NCI-H1930 (cell line): ENCODE data around the gene AGPAT2.
A peak's percentile ranks its signal among the peaks of the same experiment; 100 is the strongest.
"Not testable (repeated sequence)": the region's sequence is repeated elsewhere in the genome, so short reads cannot be mapped to it uniquely, and the experiment has no call there.

ENCODE experiments used
- DNase-seq, 2 experiments: peaks; one replicate each; lab custom pipeline; 2025; lab: John Stamatoyannopoulos, UW

The AGPAT2 gene

DNA sequence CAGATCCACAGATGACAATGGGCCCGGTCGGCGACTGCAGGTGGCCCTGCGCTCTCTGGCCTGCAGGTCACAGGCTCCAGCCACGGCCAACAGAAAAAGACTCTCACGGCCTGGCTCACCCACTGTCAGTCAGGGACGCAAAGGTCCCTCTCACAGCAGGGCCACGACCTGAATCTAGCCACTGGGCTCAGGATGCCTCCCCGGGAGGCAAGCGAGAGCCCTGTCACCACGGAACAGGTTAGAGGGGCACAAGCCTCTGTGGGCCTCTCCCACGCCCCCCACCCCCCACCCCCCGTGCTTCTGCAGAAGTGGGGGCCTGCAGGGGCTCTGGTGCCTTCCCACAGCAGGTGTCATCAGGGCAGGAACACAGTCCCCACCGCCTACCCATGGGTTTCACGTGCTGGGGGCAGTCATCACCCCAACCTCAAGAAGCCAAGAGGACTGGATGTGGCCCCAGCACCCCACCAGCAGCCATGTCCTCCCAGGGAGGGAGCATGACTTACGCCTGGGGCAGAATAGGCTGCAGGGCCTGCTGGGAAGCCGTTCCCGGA, 41.8 kb downstream of the AGPAT2 start:
- no peak for DNase-seq

DNA sequence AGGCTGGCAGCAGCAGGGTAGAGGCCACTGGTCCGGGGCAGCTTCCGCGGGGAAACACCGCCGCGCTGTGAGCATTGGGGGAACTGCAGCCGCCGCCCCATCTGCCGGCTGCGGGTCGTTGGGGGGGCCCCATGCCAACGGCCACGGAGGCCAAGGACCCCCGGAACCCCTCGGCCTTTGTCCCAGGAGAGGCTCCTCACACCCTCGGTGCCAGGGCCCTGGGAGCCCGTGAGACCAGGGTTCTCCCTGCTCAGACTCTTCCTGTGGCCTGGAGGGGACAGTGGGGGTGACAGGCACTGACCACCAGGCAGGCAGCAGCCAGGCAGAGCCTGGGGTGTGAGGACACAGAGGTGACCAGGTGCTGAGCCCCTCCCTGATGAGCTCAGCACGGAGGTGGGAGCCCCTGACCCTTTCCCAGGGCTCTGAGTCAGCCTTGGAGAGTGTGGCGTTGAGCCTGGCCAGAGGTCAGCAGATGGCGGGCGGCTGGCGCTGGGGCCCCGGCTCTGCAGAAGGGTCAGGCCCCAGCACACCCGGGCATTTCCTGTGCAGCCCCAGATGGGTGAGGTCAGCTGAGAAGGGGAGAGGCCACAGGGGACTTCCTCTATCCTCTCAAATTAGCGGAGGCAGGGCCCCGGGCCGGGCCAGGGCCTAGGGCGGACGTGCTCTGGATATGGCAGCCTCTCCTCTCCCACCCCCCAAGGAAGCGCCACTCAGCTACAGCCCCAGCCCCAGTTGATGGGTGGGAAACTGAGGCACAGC, 42.5 kb downstream of the AGPAT2 start:
- no peak for DNase-seq

DNA sequence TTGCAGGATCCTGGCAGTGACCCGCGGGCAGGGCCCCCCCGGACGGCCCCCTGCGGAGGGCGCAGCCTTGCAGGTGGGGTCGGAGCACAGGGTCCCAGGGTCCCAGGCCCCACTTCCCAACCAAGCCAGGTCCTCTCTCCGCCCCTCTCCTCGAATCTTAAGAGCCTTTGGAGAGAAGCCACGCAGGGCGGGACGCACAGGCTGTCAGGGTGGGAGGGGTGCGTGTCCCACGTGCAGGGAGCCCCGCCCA, 43.0 kb downstream of the AGPAT2 start:
- no peak for DNase-seq

DNA sequence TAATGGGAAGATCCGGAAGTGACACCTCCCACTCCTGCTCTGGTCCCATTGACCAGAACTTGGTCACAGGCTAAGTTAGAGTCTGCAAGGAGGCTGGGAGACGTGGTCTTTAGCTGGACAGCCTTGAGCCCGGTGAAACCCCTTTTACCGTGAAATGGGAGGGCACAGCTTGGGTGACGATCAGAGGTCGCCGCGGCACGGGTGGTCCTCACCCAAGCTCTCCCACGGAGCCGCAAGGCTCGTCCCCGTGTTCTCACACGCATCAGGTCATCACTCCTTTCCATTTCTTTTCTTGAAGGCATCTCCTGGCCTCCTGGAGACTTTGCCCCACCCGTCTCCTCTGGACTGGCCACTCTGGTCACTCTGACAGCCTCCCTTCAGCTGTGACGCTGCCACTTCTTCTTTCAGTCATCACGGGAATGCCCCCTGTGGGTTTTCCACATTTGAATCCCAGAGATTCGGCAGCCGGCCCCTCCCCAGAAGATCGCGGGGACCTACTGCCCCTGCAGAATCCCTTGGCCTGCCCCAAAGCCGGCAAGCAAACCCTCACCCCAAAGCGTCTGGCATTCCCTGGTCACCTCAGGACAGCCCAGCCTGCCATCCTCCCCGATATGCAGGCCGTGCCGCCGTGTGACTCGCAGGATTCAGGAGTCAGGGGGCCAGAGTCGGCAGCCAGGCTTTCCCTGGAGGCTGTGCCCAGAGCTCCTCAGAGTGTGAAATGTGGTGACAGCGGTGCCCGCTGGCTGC, 43.5 kb downstream of the AGPAT2 start:
- no peak for DNase-seq

DNA sequence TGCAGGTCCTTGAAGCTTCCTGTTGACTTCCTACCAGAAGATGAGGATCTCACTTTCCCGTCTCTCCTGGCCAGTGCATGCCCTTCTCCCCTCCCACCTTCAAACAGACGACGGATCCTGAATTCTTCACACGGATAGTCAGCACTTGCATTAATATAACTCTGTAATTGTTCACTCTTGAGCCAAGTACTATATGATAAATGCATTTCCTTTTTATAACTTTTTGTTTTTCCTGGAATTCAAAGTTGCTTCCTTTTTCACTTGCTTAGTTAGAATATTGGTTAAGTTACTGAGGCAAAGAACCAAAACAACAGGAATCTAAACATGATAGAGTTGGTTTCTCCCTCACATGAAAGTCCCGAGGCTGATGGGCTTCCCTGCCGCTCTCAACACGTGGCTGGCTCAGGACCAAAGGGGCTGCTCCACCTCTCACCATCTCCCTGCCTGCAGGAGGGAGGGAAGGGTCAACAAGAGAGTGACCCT, 44.8 kb downstream of the AGPAT2 start:
- DNase-seq: no peak

DNA sequence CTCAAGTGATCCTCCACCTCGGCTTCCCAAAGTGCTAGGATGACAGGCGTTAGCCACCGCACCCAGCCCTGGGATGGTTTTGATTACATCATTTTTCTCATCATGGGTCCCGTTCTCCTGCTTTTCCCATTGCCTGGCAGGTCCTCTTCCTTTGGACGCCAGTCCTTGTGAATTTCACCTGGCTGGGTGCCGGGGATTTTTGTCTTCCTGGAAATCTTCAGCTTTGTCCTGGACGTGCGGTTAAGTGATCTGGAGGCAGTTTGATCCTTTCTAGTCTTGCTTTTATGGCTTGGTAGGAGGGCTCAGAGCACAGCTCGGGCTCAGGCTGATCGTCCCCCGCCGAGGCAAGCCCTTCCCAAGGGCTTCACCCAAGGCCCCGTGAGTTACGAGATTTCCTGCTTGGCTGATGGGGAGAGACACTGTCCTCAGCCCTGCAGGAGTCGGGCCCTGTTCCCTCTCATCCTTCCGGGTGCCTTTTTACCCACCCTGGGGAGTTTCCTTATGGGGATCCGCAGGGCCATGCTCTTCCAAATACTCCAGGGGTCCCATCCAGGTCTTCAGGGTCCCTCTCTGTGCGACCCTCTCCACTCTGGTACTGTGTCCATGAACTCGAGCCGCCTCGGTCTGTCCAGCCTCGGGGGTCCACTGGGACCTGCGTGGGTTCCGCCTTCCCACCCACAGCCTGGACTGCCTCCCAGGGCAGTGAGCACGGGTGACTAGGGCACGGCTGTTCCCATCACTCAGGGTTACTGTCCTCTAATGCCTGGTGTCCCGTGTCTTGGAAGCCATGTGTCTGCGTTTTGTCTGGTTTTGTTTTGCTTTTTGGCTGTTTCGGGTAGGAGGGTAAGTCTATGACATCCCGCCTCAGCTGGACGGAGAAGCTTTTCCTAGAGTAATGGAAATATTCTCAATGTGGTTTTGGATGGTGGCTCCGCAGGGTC, 46.8 kb downstream of the AGPAT2 start:
- DNase-seq: no peak

DNA sequence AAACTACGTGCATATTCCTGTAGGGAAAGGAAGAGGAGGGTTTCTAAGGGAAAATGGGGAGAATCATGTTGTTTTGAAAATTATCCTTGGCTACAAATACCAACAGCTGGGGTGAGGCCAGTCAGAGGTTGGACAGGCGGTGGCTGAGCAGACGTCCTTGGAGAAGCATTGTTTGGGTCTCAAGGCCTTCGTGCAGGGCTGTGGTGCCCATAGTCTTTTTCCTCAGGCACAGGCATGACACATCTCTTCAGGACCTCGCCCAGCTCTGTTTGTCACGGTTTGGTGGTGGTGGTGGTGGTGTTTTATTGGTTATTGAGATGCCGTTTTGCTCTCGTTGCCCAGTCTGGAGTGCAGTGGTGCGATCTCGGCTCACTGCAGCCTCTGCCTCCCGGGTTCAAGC, 52.4 kb downstream of the AGPAT2 start:
- no peak for DNase-seq

DNA sequence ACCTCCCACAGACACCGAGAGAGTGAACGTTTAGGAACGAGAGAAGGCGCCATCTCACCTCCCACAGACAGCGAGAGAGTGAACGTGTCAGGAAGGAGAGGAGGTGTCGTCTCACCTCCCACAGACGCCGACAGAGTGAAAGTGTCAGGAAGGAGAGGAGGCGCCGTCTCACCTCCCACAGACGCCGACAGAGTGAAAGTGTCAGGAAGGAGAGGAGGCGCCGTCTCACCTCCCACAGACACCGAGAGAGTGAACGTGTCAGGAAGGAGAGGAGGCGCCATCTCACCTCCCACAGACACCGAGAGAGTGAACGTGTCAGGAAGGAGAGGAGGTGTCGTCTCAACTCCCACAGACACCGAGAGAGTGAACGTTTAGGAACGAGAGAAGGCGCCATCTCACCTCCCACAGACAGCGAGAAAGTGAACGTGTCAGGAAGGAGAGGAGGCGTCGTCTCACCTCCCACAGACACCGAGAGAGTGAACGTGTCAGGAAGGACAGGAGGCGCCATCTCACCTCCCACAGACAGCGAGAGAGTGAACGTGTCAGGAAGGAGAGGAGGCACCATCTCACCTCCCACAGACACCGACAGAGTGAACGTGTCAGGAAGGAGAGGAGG, 54.7 kb downstream of the AGPAT2 start:
- not testable (repeated sequence) for DNase-seq

DNA sequence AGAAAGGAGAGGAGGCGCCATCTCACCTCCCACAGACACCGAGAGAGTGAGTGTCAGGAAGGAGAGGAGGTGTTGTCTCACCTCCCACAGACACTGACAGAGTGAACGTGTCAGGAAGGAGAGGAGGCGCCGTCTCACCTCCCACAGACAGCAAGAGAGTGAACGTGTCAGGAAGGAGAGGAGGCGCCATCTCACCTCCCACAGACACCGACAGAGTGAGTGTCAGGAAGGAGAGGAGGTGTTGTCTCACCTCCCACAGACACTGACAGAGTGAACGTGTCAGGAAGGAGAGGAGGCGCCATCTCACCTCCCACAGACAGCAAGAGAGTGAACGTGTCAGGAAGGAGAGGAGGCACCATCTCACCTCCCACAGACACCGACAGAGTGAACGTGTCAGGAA, 55.2 kb downstream of the AGPAT2 start:
- DNase-seq: not testable (repeated sequence)

DNA sequence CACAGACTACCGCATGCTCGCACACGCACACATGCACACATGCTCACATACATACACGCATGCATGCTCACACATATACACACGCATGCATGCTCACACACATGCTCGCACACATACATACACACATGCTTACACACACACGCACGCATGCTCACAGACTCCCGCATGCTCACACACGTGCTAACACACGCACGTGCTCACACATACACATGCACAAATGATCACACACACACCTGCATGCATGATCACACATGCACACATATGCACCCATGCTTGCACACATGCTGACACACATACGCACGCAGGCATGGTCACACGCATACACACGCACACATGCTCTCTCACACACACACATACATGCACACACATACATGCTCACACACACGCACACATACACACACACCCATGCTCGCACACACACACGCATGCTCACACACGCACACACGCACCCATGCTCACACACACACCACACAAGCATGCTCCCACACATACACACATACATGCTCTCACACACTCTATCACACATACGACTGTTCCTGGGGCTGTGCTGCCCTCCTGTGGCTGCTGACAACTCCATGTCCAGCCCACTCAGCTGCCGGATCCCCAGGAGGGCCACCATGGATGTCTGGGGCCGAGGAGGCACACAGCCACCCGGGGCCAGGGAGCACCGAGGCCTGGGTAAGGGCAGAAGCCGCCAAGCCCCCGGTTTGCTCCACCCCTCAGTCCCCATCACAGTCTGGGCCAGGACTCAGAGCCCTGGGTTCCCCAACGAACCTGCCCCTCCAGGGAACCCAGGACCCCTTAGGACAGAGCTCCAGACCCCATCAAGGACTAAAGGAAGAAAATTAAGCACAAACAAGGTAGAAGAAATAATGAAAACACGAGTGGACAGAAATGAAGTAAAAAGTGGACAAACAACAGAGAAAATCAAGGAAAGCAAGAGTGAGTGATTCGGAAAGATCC, 55.9 kb downstream of the AGPAT2 start:
- DNase-seq: peak in 1 of 2 experiments; percentile 66

DNA sequence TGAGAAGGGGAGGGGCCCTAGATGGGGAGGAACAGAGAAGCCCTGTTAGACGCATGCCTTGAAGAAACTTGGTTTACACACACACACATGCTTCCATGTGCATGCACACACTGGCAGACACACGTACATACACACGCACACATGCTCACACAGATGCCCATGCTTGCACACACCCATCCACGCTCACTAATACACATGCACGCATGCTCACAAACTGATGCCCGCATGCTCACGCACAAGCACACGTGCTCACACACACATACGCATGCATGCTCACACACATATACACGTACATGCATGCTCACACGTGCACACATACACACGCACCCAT, 56.6 kb downstream of the AGPAT2 start:
- no peak for DNase-seq

DNA sequence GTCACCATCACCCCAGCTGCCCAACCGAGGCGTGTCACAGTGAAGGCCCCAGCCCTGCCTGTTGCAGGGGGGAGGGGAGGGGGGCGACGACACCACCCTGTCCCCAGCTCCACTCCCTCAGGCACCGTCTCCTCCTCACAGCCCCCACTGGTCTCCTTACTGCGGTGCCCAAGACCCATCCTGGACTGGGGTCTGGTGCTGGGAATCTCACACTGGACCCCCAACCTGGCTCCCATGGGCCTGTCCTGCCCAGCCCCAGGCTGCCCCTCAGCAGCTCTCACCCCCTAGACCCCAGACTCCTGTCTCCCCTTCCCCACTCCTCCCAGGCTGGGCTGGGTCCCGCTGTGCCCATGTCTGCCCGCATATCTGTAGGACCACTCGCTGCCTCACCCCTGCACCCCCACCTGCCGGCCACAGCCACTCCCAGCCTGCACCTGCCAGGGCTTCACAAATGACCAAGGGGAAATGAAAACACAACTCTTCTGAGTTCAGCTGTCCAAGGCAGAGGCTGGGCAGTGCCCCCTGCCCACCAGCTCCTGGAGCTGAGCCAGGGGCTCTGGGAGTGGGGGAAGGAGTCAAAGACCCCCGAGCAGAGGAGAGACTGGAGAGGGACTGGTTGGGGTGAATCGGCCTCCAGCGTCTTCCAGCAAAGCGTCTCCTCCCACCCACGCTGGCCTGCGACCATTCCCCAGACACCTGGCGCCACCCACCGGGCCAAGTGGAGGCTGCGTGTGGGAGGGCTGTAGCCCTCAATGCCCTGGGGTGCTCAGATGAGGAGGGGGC, 57.2 kb downstream of the AGPAT2 start:
- DNase-seq: peak in 1 of 2 experiments; percentile 27

DNA sequence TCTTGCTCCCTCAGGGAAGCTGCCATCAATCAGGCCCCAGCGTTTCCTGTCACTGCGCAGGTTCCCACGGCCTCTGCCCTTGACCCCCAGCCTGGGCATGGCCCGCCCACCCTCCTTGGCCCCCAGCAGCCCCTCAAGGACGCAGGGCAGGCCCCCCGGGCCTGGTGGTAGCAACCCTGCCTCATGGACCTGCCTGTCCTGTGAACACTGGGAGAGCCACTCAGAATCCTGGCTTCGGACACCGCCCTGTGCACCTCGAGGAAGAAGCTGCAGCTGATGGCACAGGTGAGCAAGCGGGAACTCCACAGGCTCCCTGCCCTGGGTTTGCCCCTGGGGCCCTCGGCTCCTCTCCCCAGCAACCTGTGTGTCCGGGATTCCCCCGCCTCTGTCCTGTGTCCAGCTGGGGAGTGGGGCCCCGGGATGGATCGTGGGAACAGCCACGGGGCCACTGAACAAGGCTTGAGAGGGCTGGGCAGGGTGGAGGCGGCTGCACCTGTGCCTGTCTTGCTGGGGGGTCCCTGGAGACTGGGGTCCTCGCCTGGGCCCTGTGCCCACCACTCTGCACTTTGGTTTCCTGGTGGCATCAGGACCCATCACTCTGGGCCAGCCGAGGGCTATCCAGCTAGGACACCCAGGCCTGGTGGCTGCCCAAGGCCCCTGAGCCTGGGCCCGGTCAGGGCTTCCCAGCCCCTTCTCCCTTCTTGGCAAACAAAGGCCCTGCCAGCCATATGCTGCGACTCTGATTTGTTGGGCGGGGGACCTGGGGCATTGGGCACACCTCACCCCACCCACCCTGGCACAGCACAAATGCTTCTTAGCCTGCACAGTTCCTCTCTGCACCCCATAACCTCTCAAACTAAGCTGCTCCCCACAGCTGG, 58.0 kb downstream of the AGPAT2 start:
- DNase-seq: no peak

DNA sequence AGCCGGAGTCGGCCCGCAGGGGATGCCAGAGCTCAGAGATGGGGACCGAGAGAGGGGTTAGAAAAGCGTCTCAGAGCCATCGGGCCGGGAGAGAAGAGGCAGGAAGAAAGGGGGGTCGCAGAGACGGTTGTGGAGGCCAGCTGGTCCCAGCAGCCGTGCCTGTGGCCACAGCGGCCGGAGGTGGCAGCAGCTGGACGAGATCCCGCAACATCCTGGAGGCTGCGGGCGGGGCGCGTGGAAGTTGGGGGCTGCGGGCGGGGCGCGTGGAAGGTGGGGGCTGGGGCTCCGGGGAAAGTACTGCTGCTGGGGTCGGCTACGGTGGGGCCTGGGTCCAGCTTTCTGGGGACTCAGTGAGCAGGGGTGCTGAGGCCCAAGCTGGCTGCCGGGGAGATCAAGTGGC, 59.0 kb downstream of the AGPAT2 start:
- no peak for DNase-seq

DNA sequence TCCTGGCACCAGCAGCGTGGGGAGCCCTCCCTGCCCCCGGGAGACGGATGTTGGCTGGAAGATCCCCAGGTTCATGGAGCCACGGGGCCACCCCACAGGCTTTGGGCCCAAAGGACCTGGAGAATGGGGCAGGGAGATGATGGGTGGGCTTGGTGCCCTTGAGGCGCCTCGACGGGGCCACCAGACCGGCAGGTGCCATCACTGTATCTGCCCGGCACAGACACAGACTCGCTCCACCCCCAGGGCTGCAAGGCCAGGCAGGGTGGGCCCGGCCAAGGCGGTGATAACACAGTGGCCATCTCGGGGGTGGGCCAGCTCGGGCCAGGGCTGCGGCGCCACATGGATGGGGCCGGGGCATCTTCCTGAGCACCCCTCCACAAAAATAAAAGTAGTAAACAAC, 59.6 kb downstream of the AGPAT2 start:
- DNase-seq: no peak

DNA sequence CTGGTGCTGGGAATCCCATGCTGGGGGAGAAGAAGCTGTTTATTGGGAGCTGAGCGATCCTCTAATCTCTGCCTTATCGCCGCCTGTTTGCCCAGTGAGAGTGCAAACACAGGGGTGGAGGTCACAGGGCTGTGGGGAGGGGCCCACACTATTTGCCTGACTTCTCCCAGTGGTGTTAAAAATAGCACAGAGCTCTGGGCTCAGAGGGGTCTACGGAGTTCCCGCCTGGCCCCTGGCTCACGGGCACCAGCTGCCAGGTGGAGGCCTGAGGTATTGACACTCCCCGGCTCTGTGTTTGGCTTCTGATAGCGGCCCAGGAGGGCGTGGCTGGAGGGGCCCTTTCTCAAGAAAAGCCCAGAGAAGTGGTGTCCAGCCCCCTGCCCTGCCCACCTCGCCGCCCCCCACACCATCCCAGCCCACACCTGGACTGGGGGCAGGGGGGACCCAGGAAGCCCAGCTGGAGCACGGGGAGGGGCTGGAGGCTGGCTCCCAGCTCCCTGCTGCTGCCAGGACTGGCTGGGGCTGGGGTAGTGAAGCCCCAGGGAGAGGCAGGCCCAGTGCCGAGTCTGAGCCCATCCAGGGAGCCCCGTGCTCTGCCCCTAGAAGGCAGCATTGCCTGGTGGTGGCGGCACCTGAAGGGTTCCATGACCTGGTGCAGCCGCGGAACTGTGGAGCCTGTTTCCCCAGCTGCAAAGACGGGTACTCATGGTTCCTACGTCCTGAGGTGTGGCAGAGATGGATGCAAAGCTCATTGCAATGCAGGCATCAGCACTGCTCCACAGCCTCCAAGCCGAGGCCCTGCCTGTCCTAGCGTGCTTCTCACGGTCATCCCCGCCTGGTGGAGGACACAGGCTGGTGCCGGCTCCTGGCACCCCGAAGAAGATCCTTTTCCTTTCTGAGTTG, 60.3 kb downstream of the AGPAT2 start:
- no peak for DNase-seq

DNA sequence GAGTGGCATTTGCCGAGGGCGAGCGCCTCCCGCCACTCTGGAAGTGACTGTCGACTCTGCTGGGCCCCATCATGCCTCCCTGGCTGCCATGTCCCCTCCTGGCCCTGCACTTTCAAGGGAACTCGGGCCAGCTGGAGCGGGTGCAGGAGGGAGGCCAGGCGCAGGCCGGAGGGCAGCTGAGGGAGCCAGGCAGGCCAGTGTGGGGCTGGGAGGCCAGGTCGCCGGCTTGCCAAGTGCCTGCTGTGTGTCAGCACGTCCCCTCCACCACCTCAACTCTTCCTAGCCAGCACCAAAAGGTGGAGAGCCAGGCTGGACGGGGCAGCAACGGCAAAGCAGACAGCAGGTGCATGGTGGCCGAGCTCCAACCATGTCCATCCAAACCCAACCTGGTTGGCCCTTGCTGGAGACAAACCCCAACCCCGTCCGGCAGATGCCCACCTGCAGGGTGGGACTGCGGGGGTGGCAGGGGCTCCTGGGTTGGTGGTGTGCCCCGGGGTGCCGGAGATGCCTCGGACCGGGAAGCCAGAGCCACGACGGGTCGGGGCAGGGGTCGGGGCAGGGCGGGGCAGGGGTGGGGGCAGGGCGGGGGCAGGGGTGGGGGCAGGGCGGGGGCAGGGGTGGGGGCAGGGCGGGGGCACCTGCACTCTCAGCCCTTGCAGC, 61.1 kb downstream of the AGPAT2 start:
- no peak for DNase-seq
